SU-DHL-6 (cell line): ENCODE results near the gene PIEZO1.

Source experiments
- H2AFZ ChIP-seq: fragments of 200-600 bp; sonication (generic); 2 replicates; pipeline ENCODE4 v1.6.1; 2014; ENCODE audit warnings: low read depth, mild to moderate bottlenecking, moderate library complexity, mixed read lengths, antibody characterized with exemption, low read length; ENCODE audit not compliant: severe bottlenecking
- H3F3A ChIP-seq: fragments of 200-600 bp; shearing (Covaris generic); 2 replicates; pipeline ENCODE4 v1.6.0; 2016; ENCODE audit warnings: antibody characterized with exemption, mild to moderate bottlenecking; ENCODE audit not compliant: insufficient read depth
- H3K27ac ChIP-seq: fragments of 200-600 bp; sonication (generic); 2 replicates; pipeline ENCODE4 v1.5.1; 2016; ENCODE audit warnings: low read depth, mild to moderate bottlenecking, low read length, moderate library complexity, mixed read lengths
- H3K27me3 ChIP-seq: fragments of 200-600 bp; sonication (generic), shearing (Covaris generic); 2 replicates; pipeline ENCODE4 v1.6.0; 2014; ENCODE audit warnings: mild to moderate bottlenecking, low read length
- H3K36me3 ChIP-seq: fragments of 200-600 bp; sonication (generic); 2 replicates; pipeline ENCODE4 v1.6.1; 2014; ENCODE audit warnings: mild to moderate bottlenecking, low read length, mixed read lengths
- H3K4me2 ChIP-seq: fragments of 300-600, 200-600 bp; shearing (Covaris generic), sonication (generic); 2 replicates; pipeline ENCODE4 v1.6.0; 2014; ENCODE audit warnings: low read length, low read depth, mild to moderate bottlenecking; ENCODE audit not compliant: poor library complexity, severe bottlenecking
- H3K4me3 ChIP-seq: fragments of 200-600 bp; sonication (generic); 2 replicates; pipeline ENCODE4 v1.5.1; 2014; ENCODE audit warnings: antibody characterized with exemption, low read length, mild to moderate bottlenecking, mixed read lengths; ENCODE audit not compliant: insufficient read depth, poor library complexity, severe bottlenecking
- H3K79me2 ChIP-seq: fragments of 200-600 bp; sonication (generic); 2 replicates; pipeline ENCODE4 v1.6.1; 2014; ENCODE audit warnings: mild to moderate bottlenecking, low read length, moderate library complexity; ENCODE audit not compliant: insufficient read depth
- H3K9ac ChIP-seq: fragments of 200-600 bp; sonication (generic); 2 replicates; pipeline ENCODE4 v1.7.0; 2014; ENCODE audit warnings: mild to moderate bottlenecking, low read length
- H3K9me2 ChIP-seq: fragments of 200-600 bp; sonication (generic); replicated peaks from 2 replicates; pipeline ENCODE4 v1.6.1; 2014; ENCODE audit warnings: low read length; ENCODE audit not compliant: insufficient read depth
- H3K9me3 ChIP-seq: fragments of 200-600 bp; sonication (generic); 2 replicates; pipeline ENCODE4 v1.6.1; 2014; ENCODE audit warnings: low read length, mixed read lengths; ENCODE audit not compliant: insufficient read depth
- H4K20me1 ChIP-seq: fragments of 200-600 bp; sonication (generic); 2 replicates; pipeline ENCODE4 v1.6.1; 2014; ENCODE audit warnings: low read depth, mild to moderate bottlenecking, antibody characterized with exemption, low read length, moderate library complexity, mixed read lengths
- CTCF ChIP-seq: fragments of 200-600 bp; sonication (generic); IDR thresholded peaks from one replicate; pipeline ENCODE4 v1.5.1; 2017; ENCODE audit warnings: antibody characterized with exemption, mild to moderate bottlenecking, low read length, moderate library complexity; ENCODE audit not compliant: insufficient read depth, poor library complexity, severe bottlenecking
- EZH2phosphoT487 ChIP-seq: fragments of 200-600 bp; sonication (generic), shearing (Covaris generic); conservative IDR thresholded peaks from 2 replicates; pipeline ENCODE4 v1.6.1; 2018; ENCODE audit warnings: mild to moderate bottlenecking, antibody characterized with exemption, low read length, moderate library complexity, mixed read lengths

The PIEZO1 gene

GRCh38 chr16:88764080-88764479 lies 20.9 kb downstream of the PIEZO1 start:
- H3K27ac ChIP-seq: no peak overlapping the region

GRCh38 chr16:88763502-88764053 lies 21.4 kb downstream of the PIEZO1 start:
- no peaks in the 10 kb centered on the region for H3K79me2 ChIP-seq
- no peak overlapping the region for H3K4me2 ChIP-seq
- H3K9ac ChIP-seq: no peak overlapping the region
- no peak for TF ChIP-seq CTCF
- TF ChIP-seq EZH2phosphoT487: no peak
- no peaks in the 10 kb centered on the region for H4K20me1 ChIP-seq
- no peaks in the 10 kb centered on the region for H3K9me2 ChIP-seq
- no peaks in the 10 kb centered on the region for H3K27me3 ChIP-seq
- H3K27ac ChIP-seq: no peak overlapping the region
- no peak overlapping the region for H2AFZ ChIP-seq
- H3K36me3 ChIP-seq: no peaks in the 10 kb centered on the region
- no peaks in the 10 kb centered on the region for H3K9me3 ChIP-seq
- no peaks in the 10 kb centered on the region for H3F3A ChIP-seq
- H3K4me3 ChIP-seq: no peak overlapping the region

More at GRCh38 chr16:88764080-88764479, 20.9 kb downstream of the PIEZO1 start:
- no peaks in the 10 kb centered on the region for H3K79me2 ChIP-seq
- no peaks in the 10 kb centered on the region for H3K36me3 ChIP-seq
- no peaks in the 10 kb centered on the region for H3F3A ChIP-seq
- H2AFZ ChIP-seq: no peak overlapping the region
- H3K9me2 ChIP-seq: no peaks in the 10 kb centered on the region
- TF ChIP-seq EZH2phosphoT487 (no peak), CTCF (no peak)
- H3K4me3 ChIP-seq: no peak overlapping the region
- no peaks in the 10 kb centered on the region for H3K9me3 ChIP-seq
- H3K4me2 ChIP-seq: no peak overlapping the region
- no peak overlapping the region for H3K9ac ChIP-seq
- no peaks in the 10 kb centered on the region for H4K20me1 ChIP-seq
- H3K27me3 ChIP-seq: no peaks in the 10 kb centered on the region

GRCh38 chr16:88762941-88763340 lies 22.1 kb downstream of the PIEZO1 start:
- no peaks in the 10 kb centered on the region for H3K36me3 ChIP-seq
- H4K20me1 ChIP-seq: no peaks in the 10 kb centered on the region
- H3K27me3 ChIP-seq: no peaks in the 10 kb centered on the region
- no peaks in the 10 kb centered on the region for H3K9me3 ChIP-seq
- no peaks in the 10 kb centered on the region for H3K79me2 ChIP-seq
- no peaks in the 10 kb centered on the region for H3F3A ChIP-seq
- TF ChIP-seq CTCF: no peak
- no peak for TF ChIP-seq EZH2phosphoT487
- no peak overlapping the region for H3K9ac ChIP-seq
- H2AFZ ChIP-seq: no peak overlapping the region
- no peak overlapping the region for H3K27ac ChIP-seq
- H3K9me2 ChIP-seq: no peaks in the 10 kb centered on the region
- no peak overlapping the region for H3K4me2 ChIP-seq
- H3K4me3 ChIP-seq: no peak overlapping the region
